Measurements from ENCODE around the gene CAMLG.
A peak's percentile ranks its signal among the peaks of the same experiment; 100 is the strongest.

The CAMLG gene

DNA sequence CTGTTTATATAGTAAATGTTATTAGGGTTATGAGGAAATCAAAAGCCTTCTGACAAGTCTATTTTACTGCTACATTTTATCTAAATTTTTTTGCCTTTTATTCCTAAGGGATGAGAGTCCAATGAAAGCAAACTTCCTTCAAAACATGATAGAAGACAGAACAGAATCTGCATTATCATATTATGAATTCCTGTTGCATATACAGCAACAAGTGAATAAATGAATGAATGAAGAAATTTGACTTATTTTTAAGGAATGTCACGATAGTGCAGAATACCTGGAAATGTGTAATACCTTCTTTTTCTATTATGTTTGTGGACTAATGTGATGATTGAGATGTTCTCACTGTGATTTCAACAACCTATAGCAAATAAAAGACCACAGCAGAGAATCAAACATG is 13.5 kb upstream of the CAMLG start:
- no peak for TF ChIP-seq CTCF (IDR thresholded peaks at IDR 0.05; ENCODE audit: low read depth, low read length)
- H3K4me3 ChIP-seq (ENCODE audit: low read depth, low read length) = no peak overlapping the region
- no peak for DNase-seq (ENCODE audit: low read depth, low spot score)
- in situ Hi-C loops (cut with HindIII; ENCODE audit: low sequenced_read_pairs) = no loop called here

- no peak for DNase-seq (ENCODE audit: low read depth, low spot score)
- no peak overlapping the region for H3K4me3 ChIP-seq (ENCODE audit: low read depth, low read length)
- in situ Hi-C loops (cut with HindIII; ENCODE audit: low sequenced_read_pairs) = no loop called here
- no peak for TF ChIP-seq CTCF (IDR thresholded peaks at IDR 0.05; ENCODE audit: low read depth, low read length)
These were observed 5.5 kb upstream of the CAMLG start for GRCh38 chr5:134732819-134733218.

DNA sequence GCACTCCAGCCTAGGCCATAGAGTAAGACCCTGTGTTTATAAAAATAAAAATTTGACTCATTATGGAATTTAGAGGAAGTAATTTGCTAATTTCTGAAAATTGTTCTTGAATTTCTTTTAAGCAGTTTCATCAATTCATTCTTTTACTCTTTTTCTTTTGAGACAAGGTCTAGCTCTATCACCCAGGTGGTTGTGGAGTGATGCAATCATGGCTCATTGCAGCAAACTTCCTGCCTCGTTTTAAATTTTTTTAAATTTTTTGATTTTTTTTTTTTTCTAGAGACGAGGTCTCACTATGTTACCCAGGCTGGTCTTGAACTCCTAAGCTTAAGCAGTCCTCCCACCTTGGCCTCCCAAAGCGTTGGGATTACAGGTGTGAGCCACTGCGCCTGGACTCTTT is 3.1 kb upstream of the CAMLG start:
- DNase-seq (ENCODE audit: low read depth, low spot score) = no peak
- no peak overlapping the region for H3K4me3 ChIP-seq (ENCODE audit: low read depth, low read length)
- TF ChIP-seq CTCF (IDR thresholded peaks at IDR 0.05; ENCODE audit: low read depth, low read length) = no peak
- in situ Hi-C loops (cut with HindIII; ENCODE audit: low sequenced_read_pairs) = no loop called here

GRCh38 chr5:134736173-134736812 is 2.1 kb upstream of the CAMLG start:
- no peak overlapping the region for H3K4me3 ChIP-seq (ENCODE audit: low read depth, low read length)
- no peak for DNase-seq (ENCODE audit: low read depth, low spot score)
- in situ Hi-C loops (cut with HindIII; ENCODE audit: low sequenced_read_pairs) = no loop called here
- no peak for TF ChIP-seq CTCF (IDR thresholded peaks at IDR 0.05; ENCODE audit: low read depth, low read length)

DNA sequence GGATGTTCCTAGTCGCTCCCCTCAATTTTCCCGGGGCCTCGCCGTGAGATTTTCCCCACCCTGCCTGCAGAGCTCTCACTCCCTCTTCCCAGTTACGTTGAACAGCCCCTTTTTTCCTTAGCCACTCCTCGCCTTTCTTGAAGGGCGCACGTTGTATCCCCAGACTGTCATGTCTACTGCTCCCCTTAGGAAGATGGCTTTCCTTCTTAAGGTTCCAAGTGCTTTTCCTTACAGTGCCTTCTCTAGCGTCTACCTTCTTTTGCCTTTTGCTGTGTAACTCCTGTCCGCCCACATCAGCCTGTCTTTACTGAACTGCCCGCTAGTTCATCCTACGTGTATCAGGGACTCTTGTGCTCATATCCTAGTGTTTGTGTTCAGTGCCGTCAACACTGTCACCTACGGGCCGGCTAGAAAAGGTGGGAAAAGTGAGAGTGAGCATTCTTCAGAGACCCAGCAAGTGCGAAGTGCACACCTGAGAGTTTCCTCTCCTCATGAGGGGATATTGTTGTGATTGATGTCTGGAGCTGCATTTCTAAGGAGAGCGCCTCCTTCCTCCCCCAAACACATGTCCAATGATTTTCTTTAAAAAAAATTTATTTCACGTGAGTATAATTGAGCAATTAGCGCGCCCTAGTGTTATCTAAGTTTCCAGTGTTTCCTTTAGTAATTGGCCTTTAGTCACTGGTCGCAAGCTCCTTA is 764 bp downstream of the CAMLG start:
- DNase-seq (ENCODE audit: low read depth, low spot score) = peak; percentile 37
- peak overlapping the region; percentile 94 for H3K4me3 ChIP-seq (ENCODE audit: low read depth, low read length)
- in situ Hi-C loops (cut with HindIII; ENCODE audit: low sequenced_read_pairs) = no loop called here
- peak; percentile 8 for TF ChIP-seq CTCF (IDR thresholded peaks at IDR 0.05; ENCODE audit: low read depth, low read length)

DNA sequence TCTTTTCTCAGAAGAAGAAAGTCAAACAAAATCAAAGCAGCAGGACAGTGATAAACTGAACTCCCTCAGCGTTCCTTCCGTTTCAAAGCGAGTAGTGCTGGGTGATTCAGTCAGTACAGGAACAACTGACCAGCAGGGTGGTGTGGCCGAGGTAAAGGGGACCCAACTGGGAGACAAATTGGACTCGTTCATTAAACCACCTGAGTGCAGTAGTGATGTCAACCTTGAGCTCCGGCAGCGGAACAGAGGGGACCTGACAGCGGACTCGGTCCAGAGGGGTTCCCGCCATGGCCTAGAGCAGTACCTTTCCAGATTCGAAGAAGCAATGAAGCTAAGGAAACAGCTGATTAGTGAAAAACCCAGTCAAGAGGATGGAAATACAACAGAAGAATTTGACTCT is 2.7 kb downstream of the CAMLG start:
- no peak overlapping the region for H3K4me3 ChIP-seq (ENCODE audit: low read depth, low read length)
- no peak for DNase-seq (ENCODE audit: low read depth, low spot score)
- no peak for TF ChIP-seq CTCF (IDR thresholded peaks at IDR 0.05; ENCODE audit: low read depth, low read length)
- in situ Hi-C loops (cut with HindIII; ENCODE audit: low sequenced_read_pairs) = no loop called here

All from astrocyte of the spinal cord (primary cell).